Effector memory CD4-positive, alpha-beta T cell (primary cell): ENCODE measurements around the gene EYA4.

Source experiments
- DNase-seq, 3 donors: peaks; one replicate each; pipeline ENCODE4 v3.0.0-alpha.2; 2020
- H3K27ac ChIP-seq: 2 replicates; pipeline ENCODE4 v1.7.0; 2013; ENCODE audit warnings: mild to moderate bottlenecking, low read length, moderate library complexity; ENCODE audit not compliant: insufficient read depth, poor library complexity, severe bottlenecking
- H3K27me3 ChIP-seq: replicated peaks from 2 replicates; pipeline ENCODE4 v1.7.0; 2013; ENCODE audit warnings: mild to moderate bottlenecking, low read length; ENCODE audit not compliant: insufficient read depth, control insufficient read depth, poor library complexity, severe bottlenecking
- H3K36me3 ChIP-seq: 2 replicates; pipeline ENCODE4 v1.7.0; 2013; ENCODE audit warnings: mild to moderate bottlenecking, low read length, moderate library complexity; ENCODE audit not compliant: control insufficient read depth, insufficient read depth
- H3K4me1 ChIP-seq: 2 replicates; pipeline ENCODE4 v1.7.0; 2013; ENCODE audit warnings: low read length, mild to moderate bottlenecking; ENCODE audit not compliant: control insufficient read depth, insufficient read depth, poor library complexity, severe bottlenecking
- H3K4me3 ChIP-seq: 2 replicates; pipeline ENCODE4 v1.7.0; 2013; ENCODE audit warnings: low read length, low read depth, mild to moderate bottlenecking; ENCODE audit not compliant: insufficient read depth, poor library complexity, severe bottlenecking
- H3K9me3 ChIP-seq: 2 replicates; pipeline ENCODE4 v1.7.0; 2013; ENCODE audit warnings: mild to moderate bottlenecking, low read length, moderate library complexity; ENCODE audit not compliant: control insufficient read depth

The EYA4 gene

DNA sequence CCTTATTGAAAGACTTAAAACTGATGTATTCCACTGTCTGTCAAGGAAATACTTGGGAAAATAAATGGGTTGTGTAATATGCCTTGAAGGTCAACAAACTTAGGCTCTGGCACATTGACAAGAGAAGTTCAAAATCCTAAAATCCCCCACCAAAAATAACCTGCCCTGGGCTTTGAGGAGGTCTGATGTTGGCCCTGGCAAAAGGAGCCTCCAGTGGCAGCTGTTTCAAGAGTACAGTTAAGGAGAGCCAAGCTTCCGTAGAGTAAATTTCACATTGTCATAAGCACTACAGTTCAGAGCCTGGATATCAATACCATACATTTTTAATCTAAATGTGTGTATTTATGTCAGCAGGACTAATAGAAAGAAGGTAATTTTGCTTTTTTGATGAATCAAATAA is 282.7 kb downstream of the EYA4 start:
- H3K9me3 ChIP-seq: no peaks in the 10 kb centered on the region
- H3K4me1 ChIP-seq: no peaks in the 10 kb centered on the region
- no peaks in the 10 kb centered on the region for H3K27me3 ChIP-seq
- DNase-seq: no peak
- H3K36me3 ChIP-seq: no peaks in the 10 kb centered on the region
- no peak overlapping the region for H3K4me3 ChIP-seq
- no peak overlapping the region for H3K27ac ChIP-seq

DNA sequence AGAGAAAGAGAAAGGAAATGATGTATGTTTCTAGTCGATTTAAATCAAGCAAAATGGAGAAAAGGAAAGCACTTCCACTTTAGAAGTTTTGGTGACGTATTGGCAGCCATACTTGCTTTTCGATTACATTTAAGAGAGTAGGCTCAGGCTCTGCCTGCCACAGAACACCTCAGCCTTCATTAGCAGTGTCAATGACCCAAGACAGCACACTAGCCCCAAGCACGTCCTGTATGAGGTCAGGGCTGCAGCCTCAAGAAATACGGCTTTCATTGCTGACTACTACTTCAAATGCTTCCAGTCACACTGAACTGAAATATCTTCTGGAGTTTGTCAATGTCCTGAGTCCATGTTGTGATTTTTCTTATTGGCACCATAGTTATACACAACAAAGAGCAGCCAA is 285.3 kb downstream of the EYA4 start:
- no peak for DNase-seq
- H3K4me1 ChIP-seq: no peaks in the 10 kb centered on the region
- no peaks in the 10 kb centered on the region for H3K36me3 ChIP-seq
- no peaks in the 10 kb centered on the region for H3K27me3 ChIP-seq
- no peak overlapping the region for H3K4me3 ChIP-seq
- no peak overlapping the region for H3K27ac ChIP-seq
- H3K9me3 ChIP-seq: no peaks in the 10 kb centered on the region

DNA sequence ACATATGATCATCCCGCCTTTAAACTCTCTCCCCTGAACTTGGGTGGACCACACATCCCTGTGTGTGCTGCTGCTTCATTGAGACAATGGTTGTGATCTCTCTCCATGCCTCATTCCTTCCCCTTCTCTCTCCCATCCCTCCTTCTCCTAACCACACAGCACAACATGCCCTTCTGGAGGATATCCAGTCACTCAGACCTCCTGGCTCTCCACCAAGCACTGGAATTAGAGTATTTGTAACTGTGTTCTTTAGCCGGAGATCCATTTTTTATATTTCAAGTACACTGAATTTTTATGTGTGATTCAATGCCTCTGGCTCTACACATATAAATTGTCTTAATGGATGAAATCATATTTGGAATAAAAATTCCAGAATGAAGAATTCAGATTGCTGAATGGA is 287.4 kb downstream of the EYA4 start:
- no peak overlapping the region for H3K4me3 ChIP-seq
- no peak overlapping the region for H3K27ac ChIP-seq
- no peaks in the 10 kb centered on the region for H3K36me3 ChIP-seq
- no peaks in the 10 kb centered on the region for H3K4me1 ChIP-seq
- no peaks in the 10 kb centered on the region for H3K9me3 ChIP-seq
- DNase-seq: no peak
- H3K27me3 ChIP-seq: no peaks in the 10 kb centered on the region

GRCh38 chr6:133532908-133533307 is 291.8 kb downstream of the EYA4 start:
- Histone ChIP-seq H3K4me3 (no peak overlapping the region), H3K4me1 (no peaks in the 10 kb centered on the region), H3K9me3 (no peaks in the 10 kb centered on the region), H3K36me3 (no peaks in the 10 kb centered on the region), H3K27me3 (no peaks in the 10 kb centered on the region), H3K27ac (no peak overlapping the region)
- no peak for DNase-seq

DNA sequence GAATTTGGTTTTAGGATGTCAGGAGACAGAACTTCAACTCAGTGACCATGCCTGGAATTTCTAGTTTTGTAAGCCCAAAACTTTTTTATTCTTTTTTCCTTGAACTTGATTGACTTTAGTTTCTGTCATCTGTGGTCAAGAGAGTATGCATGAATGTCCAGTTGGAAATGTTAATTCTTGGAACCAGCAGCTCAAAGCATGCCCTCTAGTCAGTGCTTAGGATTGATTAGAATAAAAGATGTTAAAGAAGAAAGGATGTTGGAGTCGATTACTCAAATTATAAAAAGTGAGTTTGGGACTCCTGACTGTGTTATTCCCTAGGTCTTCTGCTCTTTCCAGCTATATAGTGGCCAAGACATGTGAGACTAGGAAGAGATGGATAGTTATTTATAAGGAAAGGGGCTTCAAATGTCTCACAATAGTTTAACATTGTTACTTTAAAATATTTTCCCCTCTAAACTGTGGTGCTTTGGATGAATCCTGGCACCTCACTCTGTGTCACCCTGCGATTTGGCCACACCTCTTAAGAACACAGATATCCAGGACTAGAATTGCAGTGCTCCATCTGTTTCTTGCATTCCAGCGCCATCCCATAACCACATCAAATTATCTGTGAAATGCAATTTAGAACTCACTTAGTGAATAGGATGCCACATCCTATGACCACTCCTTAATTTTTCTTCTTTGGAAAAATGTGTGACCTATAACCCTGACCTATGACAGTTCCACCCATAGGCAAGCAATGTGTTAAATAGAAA is 298.5 kb downstream of the EYA4 start:
- no peak overlapping the region for H3K4me3 ChIP-seq
- H3K36me3 ChIP-seq: no peaks in the 10 kb centered on the region
- no peaks in the 10 kb centered on the region for H3K27me3 ChIP-seq
- H3K27ac ChIP-seq: no peak overlapping the region
- DNase-seq: no peak
- no peaks in the 10 kb centered on the region for H3K9me3 ChIP-seq
- no peaks in the 10 kb centered on the region for H3K4me1 ChIP-seq

DNA sequence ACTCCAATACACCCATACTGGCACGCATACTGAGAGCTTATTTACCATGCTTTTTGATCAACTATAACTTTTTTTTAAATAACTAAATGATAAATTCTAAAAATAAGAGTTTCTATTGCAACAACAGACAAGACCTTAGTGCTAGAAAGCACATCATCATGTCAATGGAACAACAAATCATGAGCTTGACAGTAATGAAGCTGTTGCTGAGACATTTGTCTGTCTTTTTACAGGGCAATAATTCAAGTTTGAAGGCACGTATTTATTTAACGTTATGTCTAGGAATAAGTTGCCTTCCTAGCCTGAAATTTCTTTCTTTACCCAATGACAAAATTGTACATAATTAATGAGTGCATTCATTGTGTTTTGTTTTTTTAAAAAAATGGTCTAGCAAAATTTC is 299.2 kb downstream of the EYA4 start:
- Histone ChIP-seq H3K4me3 (no peak overlapping the region), H3K9me3 (no peaks in the 10 kb centered on the region), H3K4me1 (no peaks in the 10 kb centered on the region), H3K27me3 (no peaks in the 10 kb centered on the region), H3K27ac (no peak overlapping the region), H3K36me3 (no peaks in the 10 kb centered on the region)
- DNase-seq: no peak

- Histone ChIP-seq H3K27me3 (peaks cover 3% of the 10 kb centered on the region), H3K36me3 (no peaks in the 10 kb centered on the region), H3K4me3 (no peak overlapping the region), H3K9me3 (no peaks in the 10 kb centered on the region), H3K27ac (no peak overlapping the region), H3K4me1 (no peaks in the 10 kb centered on the region)
- no peak for DNase-seq
Observed at GRCh38 chr6:133541040-133541439, 299.9 kb downstream of the EYA4 start.

DNA sequence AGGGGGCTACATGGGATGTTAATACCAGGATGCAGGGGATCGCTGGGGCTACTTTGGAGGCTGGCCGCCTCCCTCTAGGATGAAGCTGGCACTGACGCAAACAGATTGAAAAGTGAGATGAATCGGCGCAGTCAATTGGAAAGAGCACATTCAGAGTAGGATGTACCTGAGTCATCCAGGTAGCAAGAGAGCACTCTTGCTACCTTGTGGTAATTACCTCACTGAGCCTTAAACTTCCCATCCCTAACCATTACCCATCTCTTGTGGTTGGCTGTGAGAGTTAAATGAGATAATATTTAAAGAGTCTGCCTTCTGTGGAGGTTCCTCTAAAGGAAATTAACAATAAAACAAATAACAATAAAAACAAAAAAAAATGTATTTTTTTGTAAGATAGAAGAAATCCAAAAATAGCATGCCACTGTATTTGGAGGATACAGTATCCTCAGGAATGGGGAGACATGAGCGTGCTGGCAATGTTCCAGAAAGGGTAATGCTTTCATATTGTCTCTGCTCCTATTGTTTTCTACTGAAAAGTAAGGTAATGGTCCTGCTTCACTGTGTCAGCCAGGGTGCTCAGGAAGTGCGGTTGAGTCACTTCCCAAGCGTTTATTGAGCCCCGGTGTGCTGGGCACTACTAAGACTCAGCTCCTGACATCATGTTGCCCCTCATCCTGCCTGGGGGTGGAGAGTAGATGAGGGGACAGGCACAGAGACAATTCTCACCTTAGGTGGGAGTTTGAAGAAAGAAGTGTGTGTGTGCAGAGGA is 301.1 kb downstream of the EYA4 start:
- H3K9me3 ChIP-seq: no peaks in the 10 kb centered on the region
- no peak for DNase-seq
- no peak overlapping the region for H3K4me3 ChIP-seq
- H3K4me1 ChIP-seq: no peaks in the 10 kb centered on the region
- no peaks in the 10 kb centered on the region for H3K36me3 ChIP-seq
- no peak overlapping the region for H3K27ac ChIP-seq
- peaks cover 3% of the 10 kb centered on the region for H3K27me3 ChIP-seq

GRCh38 chr6:133544419-133544818 is 303.3 kb downstream of the EYA4 start:
- Histone ChIP-seq H3K27ac (no peak overlapping the region), H3K9me3 (no peaks in the 10 kb centered on the region), H3K4me1 (no peaks in the 10 kb centered on the region), H3K4me3 (no peak overlapping the region), H3K36me3 (no peaks in the 10 kb centered on the region), H3K27me3 (peaks cover 3% of the 10 kb centered on the region)
- DNase-seq: no peak

GRCh38 chr6:133546098-133546497 is 304.9 kb downstream of the EYA4 start:
- Histone ChIP-seq H3K27ac (no peak overlapping the region), H3K4me3 (no peak overlapping the region), H3K36me3 (no peaks in the 10 kb centered on the region), H3K4me1 (no peaks in the 10 kb centered on the region), H3K9me3 (no peaks in the 10 kb centered on the region), H3K27me3 (peaks cover 3% of the 10 kb centered on the region)
- no peak for DNase-seq
